ENCODE data around the gene MAP3K6. TPM values are rescaled to one million over a fixed set of nuclear protein-coding genes. Genes with fewer than 3 reads are reported as not detected.

Gene MAP3K6
- polyA plus RNA-seq, 1 donor from 2014 or later: 4.4 TPM

DNA sequence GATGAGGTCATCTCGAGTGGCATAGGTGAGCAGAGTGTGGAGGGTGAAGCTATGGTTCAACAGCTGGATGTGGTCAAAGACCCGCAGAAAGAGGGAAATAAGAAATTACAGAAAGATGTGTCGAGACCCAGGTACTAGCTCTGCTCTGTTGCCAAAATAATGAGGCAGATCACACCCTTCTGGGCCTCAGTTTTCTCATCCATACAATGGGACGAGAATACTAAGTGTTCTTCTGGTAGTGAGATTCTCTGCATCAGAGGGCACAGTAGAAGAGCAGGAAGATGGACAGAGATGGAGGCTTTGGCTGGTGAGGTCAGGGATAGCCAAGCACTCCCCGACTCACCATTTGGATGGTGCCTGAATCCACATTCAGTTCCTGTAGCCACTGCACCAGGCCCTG is 11.1 kb downstream of the MAP3K6 start:
- H3K79me2 ChIP-seq (replicated peaks; ENCODE audit: insufficient read depth, low read length): no peaks in the 10 kb centered on the region
- no peaks in the 10 kb centered on the region for H3K36me3 ChIP-seq (ENCODE audit: insufficient read depth, low read length)
- peaks cover 29% of the 10 kb centered on the region for H3K27me3 ChIP-seq (ENCODE audit: insufficient read depth, low read depth, low read length)
- no peak overlapping the region for H3K9ac ChIP-seq (ENCODE audit: low read length)
- no peaks in the 10 kb centered on the region for H3F3A ChIP-seq (ENCODE audit: insufficient read depth, low read length, poor library complexity, severe bottlenecking)
- TF ChIP-seq TAF1 (IDR thresholded peaks at IDR 0.05; ENCODE audit: low read depth) (no peak), POLR2AphosphoS5 (IDR thresholded peaks at IDR 0.05) (no peak), RAD21 (conservative IDR thresholded peaks at IDR 0.05) (no peak), EP300 (conservative IDR thresholded peaks at IDR 0.05; ENCODE audit: poor library complexity, severe bottlenecking) (no peak), SMC3 (conservative IDR thresholded peaks at IDR 0.05; ENCODE audit: poor library complexity) (no peak), MXI1 (conservative IDR thresholded peaks at IDR 0.05; ENCODE audit: poor library complexity, severe bottlenecking) (no peak), EZH2 (IDR thresholded peaks at IDR 0.05; ENCODE audit: borderline replicate concordance, insufficient read depth, low read length, poor library complexity, severe bottlenecking) (no peak)
- TF ChIP-seq, protein P1, sequence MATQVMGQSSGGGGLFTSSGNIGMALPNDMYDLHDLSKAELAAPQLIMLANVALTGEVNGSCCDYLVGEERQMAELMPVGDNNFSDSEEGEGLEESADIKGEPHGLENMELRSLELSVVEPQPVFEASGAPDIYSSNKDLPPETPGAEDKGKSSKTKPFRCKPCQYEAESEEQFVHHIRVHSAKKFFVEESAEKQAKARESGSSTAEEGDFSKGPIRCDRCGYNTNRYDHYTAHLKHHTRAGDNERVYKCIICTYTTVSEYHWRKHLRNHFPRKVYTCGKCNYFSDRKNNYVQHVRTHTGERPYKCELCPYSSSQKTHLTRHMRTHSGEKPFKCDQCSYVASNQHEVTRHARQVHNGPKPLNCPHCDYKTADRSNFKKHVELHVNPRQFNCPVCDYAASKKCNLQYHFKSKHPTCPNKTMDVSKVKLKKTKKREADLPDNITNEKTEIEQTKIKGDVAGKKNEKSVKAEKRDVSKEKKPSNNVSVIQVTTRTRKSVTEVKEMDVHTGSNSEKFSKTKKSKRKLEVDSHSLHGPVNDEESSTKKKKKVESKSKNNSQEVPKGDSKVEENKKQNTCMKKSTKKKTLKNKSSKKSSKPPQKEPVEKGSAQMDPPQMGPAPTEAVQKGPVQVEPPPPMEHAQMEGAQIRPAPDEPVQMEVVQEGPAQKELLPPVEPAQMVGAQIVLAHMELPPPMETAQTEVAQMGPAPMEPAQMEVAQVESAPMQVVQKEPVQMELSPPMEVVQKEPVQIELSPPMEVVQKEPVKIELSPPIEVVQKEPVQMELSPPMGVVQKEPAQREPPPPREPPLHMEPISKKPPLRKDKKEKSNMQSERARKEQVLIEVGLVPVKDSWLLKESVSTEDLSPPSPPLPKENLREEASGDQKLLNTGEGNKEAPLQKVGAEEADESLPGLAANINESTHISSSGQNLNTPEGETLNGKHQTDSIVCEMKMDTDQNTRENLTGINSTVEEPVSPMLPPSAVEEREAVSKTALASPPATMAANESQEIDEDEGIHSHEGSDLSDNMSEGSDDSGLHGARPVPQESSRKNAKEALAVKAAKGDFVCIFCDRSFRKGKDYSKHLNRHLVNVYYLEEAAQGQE (IDR thresholded peaks at IDR 0.05; ENCODE audit: borderline replicate concordance): no peak
- TF ChIP-seq, protein P2, sequence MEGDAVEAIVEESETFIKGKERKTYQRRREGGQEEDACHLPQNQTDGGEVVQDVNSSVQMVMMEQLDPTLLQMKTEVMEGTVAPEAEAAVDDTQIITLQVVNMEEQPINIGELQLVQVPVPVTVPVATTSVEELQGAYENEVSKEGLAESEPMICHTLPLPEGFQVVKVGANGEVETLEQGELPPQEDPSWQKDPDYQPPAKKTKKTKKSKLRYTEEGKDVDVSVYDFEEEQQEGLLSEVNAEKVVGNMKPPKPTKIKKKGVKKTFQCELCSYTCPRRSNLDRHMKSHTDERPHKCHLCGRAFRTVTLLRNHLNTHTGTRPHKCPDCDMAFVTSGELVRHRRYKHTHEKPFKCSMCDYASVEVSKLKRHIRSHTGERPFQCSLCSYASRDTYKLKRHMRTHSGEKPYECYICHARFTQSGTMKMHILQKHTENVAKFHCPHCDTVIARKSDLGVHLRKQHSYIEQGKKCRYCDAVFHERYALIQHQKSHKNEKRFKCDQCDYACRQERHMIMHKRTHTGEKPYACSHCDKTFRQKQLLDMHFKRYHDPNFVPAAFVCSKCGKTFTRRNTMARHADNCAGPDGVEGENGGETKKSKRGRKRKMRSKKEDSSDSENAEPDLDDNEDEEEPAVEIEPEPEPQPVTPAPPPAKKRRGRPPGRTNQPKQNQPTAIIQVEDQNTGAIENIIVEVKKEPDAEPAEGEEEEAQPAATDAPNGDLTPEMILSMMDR (IDR thresholded peaks at IDR 0.05; ENCODE audit: poor library complexity, severe bottlenecking): no peak
- H3K9me2 ChIP-seq (ENCODE audit: insufficient read depth, low read length): no peaks in the 10 kb centered on the region
- H3K4me3 ChIP-seq (ENCODE audit: low read length): no peak overlapping the region
- no peaks in the 10 kb centered on the region for H3K9me3 ChIP-seq (ENCODE audit: low read length)
- H4K20me1 ChIP-seq (ENCODE audit: insufficient read depth): no peaks in the 10 kb centered on the region
- no peak overlapping the region for H3K27ac ChIP-seq (ENCODE audit: low read length)
- H3K4me2 ChIP-seq (ENCODE audit: low read length): no peak overlapping the region
- no peak overlapping the region for H2AFZ ChIP-seq (ENCODE audit: low read depth, low read length)

DNA sequence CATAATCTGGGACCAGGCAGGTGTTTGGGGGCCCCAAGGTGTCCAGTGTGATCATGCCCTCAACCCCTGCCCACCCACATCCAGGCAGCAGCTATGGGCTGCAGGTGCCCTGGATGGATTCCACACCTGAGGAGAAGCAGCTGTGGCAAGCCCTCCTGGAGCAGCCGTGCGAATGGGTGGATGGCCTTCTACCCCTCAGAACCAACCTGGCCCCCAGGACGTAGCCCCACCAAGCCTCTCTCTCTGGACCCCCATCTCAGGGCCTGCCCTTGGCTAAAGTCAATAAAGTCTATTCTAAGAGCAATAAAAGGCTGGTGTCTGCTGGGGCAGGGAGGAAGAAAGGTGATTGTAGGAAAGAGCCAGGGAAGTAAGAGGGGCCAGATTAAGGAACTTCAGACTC is 13.1 kb downstream of the MAP3K6 start:
- H3K4me2 ChIP-seq (ENCODE audit: low read length): no peak overlapping the region
- H3K27ac ChIP-seq (ENCODE audit: low read length): no peak overlapping the region
- no peaks in the 10 kb centered on the region for H3K9me3 ChIP-seq (ENCODE audit: low read length)
- H3K9ac ChIP-seq (ENCODE audit: low read length): no peak overlapping the region
- no peak overlapping the region for H2AFZ ChIP-seq (ENCODE audit: low read depth, low read length)
- no peaks in the 10 kb centered on the region for H3K36me3 ChIP-seq (ENCODE audit: insufficient read depth, low read length)
- H3K27me3 ChIP-seq (ENCODE audit: insufficient read depth, low read depth, low read length): peaks cover 31% of the 10 kb centered on the region
- H3K4me3 ChIP-seq (ENCODE audit: low read length): no peak overlapping the region
- no peaks in the 10 kb centered on the region for H3K9me2 ChIP-seq (ENCODE audit: insufficient read depth, low read length)
- H4K20me1 ChIP-seq (ENCODE audit: insufficient read depth): no peaks in the 10 kb centered on the region
- H3K79me2 ChIP-seq (replicated peaks; ENCODE audit: insufficient read depth, low read length): no peaks in the 10 kb centered on the region
- H3F3A ChIP-seq (ENCODE audit: insufficient read depth, low read length, poor library complexity, severe bottlenecking): no peaks in the 10 kb centered on the region
- TF ChIP-seq, protein P2 (IDR thresholded peaks at IDR 0.05; ENCODE audit: poor library complexity, severe bottlenecking): no peak
- TF ChIP-seq EP300 (conservative IDR thresholded peaks at IDR 0.05; ENCODE audit: poor library complexity, severe bottlenecking) (no peak), RAD21 (conservative IDR thresholded peaks at IDR 0.05) (no peak), MXI1 (conservative IDR thresholded peaks at IDR 0.05; ENCODE audit: poor library complexity, severe bottlenecking) (no peak), EZH2 (IDR thresholded peaks at IDR 0.05; ENCODE audit: borderline replicate concordance, insufficient read depth, low read length, poor library complexity, severe bottlenecking) (no peak), TAF1 (IDR thresholded peaks at IDR 0.05; ENCODE audit: low read depth) (no peak), POLR2AphosphoS5 (IDR thresholded peaks at IDR 0.05) (no peak)
- TF ChIP-seq, protein P1 (IDR thresholded peaks at IDR 0.05; ENCODE audit: borderline replicate concordance): no peak

Data from neural cell (in vitro differentiated cells).